ENCODE measurements around the gene KCTD7.
"Not testable (repeated sequence)": the region's sequence is repeated elsewhere in the genome, so short reads cannot be mapped to it uniquely, and the experiment has no call there.

The KCTD7 gene

DNA sequence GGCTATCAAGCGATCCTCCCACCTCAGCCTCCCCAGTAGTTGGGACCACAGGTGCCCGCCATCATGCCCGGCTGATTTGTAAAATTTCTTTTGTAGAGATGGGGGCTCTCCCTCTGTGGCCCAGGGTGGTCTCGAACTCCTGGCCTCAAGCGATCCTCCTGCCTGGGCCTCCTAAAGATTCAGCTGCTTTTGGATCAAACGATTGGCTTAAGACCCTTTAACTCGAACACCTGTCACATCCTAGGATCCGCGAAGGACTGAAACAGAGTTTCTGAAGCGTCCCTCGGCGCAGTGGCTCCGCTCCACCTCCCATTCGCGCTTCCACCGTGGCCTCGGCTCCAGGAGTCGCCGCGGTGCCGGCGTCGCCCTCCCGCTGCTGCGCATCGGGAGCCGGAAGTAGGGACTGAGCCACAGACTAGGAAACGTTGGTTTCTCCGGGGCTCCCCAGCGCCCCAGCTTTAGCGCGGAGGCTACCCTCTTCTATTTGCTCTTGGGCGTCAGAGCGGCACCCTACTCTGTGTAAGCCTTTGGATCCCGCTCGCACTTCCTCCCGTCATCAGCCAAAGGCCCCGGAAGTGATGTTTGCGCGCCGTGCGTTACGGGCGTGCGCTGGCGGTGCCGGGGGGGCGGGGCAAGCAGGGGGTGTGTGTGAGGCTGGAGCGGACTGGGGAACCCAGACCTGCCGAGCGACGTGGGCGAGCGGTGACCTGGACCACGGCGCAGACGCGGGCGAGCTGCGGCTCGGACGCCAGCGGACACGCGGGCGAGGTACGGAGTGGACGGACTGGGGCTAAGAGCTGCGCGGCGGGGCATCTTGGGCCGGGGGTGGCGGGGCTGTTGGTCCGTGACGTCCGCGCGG is 53.0 kb downstream of the KCTD7 start:
- H3K27ac ChIP-seq (ENCODE audit: insufficient read depth, low read length, poor library complexity, severe bottlenecking): peak overlapping the region; percentile 91
- H3K27me3 ChIP-seq (replicated peaks; ENCODE audit: control insufficient read depth, insufficient read depth, low read length, poor library complexity, severe bottlenecking): no peaks in the 10 kb centered on the region
- peak overlapping the region; percentile 83 for H3K4me3 ChIP-seq (ENCODE audit: insufficient read depth, low read depth, low read length, poor library complexity, severe bottlenecking)
- peak; percentile 90 to 96 (median 91) for DNase-seq
- H3K36me3 ChIP-seq (ENCODE audit: control insufficient read depth, insufficient read depth, low read length): no peaks in the 10 kb centered on the region
- no peaks in the 10 kb centered on the region for H3K9me3 ChIP-seq (ENCODE audit: control insufficient read depth, low read length)
- H3K4me1 ChIP-seq (ENCODE audit: control insufficient read depth, insufficient read depth, low read length, poor library complexity, severe bottlenecking): peaks cover 9% of the 10 kb centered on the region

GRCh38 chr7:66682350-66683093 is 53.8 kb downstream of the KCTD7 start:
- H3K27me3 ChIP-seq (replicated peaks; ENCODE audit: control insufficient read depth, insufficient read depth, low read length, poor library complexity, severe bottlenecking): no peaks in the 10 kb centered on the region
- H3K27ac ChIP-seq (ENCODE audit: insufficient read depth, low read length, poor library complexity, severe bottlenecking): peak overlapping the region; percentile 91
- H3K36me3 ChIP-seq (ENCODE audit: control insufficient read depth, insufficient read depth, low read length): no peaks in the 10 kb centered on the region
- peak overlapping the region; percentile 83 for H3K4me3 ChIP-seq (ENCODE audit: insufficient read depth, low read depth, low read length, poor library complexity, severe bottlenecking)
- H3K4me1 ChIP-seq (ENCODE audit: control insufficient read depth, insufficient read depth, low read length, poor library complexity, severe bottlenecking): peaks cover 9% of the 10 kb centered on the region
- DNase-seq: no peak
- H3K9me3 ChIP-seq (ENCODE audit: control insufficient read depth, low read length): no peaks in the 10 kb centered on the region

- not testable (repeated sequence) for H3K4me1 ChIP-seq (ENCODE audit: control insufficient read depth, insufficient read depth, low read length, poor library complexity, severe bottlenecking); H3K27ac ChIP-seq (ENCODE audit: insufficient read depth, low read length, poor library complexity, severe bottlenecking)
These were observed 54.6 kb downstream of the KCTD7 start for GRCh38 chr7:66683094-66683769.

DNA sequence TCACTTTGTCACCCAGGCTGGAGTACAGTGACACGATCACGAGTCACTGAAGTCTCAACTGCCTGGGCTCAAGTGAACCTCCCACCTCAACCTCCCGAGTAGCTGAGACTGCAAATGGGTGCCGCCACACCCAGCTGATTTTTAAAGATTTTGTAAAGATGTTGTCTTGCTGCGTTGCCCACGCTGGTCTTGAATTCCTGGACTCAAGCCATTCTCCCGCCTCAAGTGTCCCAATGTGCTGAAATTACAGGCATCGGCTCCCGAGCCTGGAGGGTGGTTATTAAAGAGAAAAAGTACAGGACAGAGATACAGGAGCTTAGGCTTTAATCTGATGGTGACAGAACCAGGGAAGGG is 55.1 kb downstream of the KCTD7 start:
- H3K27me3 ChIP-seq (replicated peaks; ENCODE audit: control insufficient read depth, insufficient read depth, low read length, poor library complexity, severe bottlenecking): no peaks in the 10 kb centered on the region
- no peak overlapping the region for H3K4me3 ChIP-seq (ENCODE audit: insufficient read depth, low read depth, low read length, poor library complexity, severe bottlenecking)
- peaks cover 3% of the 10 kb centered on the region for H3K9me3 ChIP-seq (ENCODE audit: control insufficient read depth, low read length)
- H3K4me1 ChIP-seq (ENCODE audit: control insufficient read depth, insufficient read depth, low read length, poor library complexity, severe bottlenecking): peaks cover 9% of the 10 kb centered on the region
- no peaks in the 10 kb centered on the region for H3K36me3 ChIP-seq (ENCODE audit: control insufficient read depth, insufficient read depth, low read length)
- no peak for DNase-seq
- no peak overlapping the region for H3K27ac ChIP-seq (ENCODE audit: insufficient read depth, low read length, poor library complexity, severe bottlenecking)

More at GRCh38 chr7:66683094-66683769, 54.6 kb downstream of the KCTD7 start:
- not testable (repeated sequence) for H3K36me3 ChIP-seq (ENCODE audit: control insufficient read depth, insufficient read depth, low read length); H3K27me3 ChIP-seq (replicated peaks; ENCODE audit: control insufficient read depth, insufficient read depth, low read length, poor library complexity, severe bottlenecking); DNase-seq; H3K9me3 ChIP-seq (ENCODE audit: control insufficient read depth, low read length)
- peak overlapping the region; percentile 83 for H3K4me3 ChIP-seq (ENCODE audit: insufficient read depth, low read depth, low read length, poor library complexity, severe bottlenecking)

DNA sequence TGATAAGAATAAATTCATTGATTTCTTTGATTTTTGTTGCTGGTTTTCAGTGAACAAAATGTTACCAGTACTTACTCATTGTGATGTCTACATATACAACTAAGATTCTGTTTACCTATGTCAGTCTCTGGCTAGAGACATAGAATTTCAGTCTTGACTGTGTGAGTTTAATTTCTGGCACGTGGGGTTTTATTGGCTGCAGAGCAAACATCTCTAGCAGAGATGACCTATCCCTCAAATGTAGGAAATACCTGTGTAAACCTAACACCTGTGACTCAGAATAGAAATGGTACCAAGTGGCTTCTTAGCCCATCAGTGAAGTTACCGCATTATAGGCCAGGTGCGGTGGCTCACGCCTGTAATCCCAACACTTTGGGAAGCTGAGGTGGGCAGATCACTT is 57.0 kb downstream of the KCTD7 start:
- H3K4me1 ChIP-seq (ENCODE audit: control insufficient read depth, insufficient read depth, low read length, poor library complexity, severe bottlenecking); H3K27me3 ChIP-seq (replicated peaks; ENCODE audit: control insufficient read depth, insufficient read depth, low read length, poor library complexity, severe bottlenecking); H3K36me3 ChIP-seq (ENCODE audit: control insufficient read depth, insufficient read depth, low read length); H3K4me3 ChIP-seq (ENCODE audit: insufficient read depth, low read depth, low read length, poor library complexity, severe bottlenecking); H3K9me3 ChIP-seq (ENCODE audit: control insufficient read depth, low read length); H3K27ac ChIP-seq (ENCODE audit: insufficient read depth, low read length, poor library complexity, severe bottlenecking); DNase-seq: not testable (repeated sequence)

- no peak for DNase-seq
- peaks cover 5% of the 10 kb centered on the region for H3K4me1 ChIP-seq (ENCODE audit: control insufficient read depth, insufficient read depth, low read length, poor library complexity, severe bottlenecking)
- H3K9me3 ChIP-seq (ENCODE audit: control insufficient read depth, low read length): peaks cover 3% of the 10 kb centered on the region
- H3K27me3 ChIP-seq (replicated peaks; ENCODE audit: control insufficient read depth, insufficient read depth, low read length, poor library complexity, severe bottlenecking): no peaks in the 10 kb centered on the region
- no peak overlapping the region for H3K27ac ChIP-seq (ENCODE audit: insufficient read depth, low read length, poor library complexity, severe bottlenecking)
- H3K4me3 ChIP-seq (ENCODE audit: insufficient read depth, low read depth, low read length, poor library complexity, severe bottlenecking): no peak overlapping the region
- H3K36me3 ChIP-seq (ENCODE audit: control insufficient read depth, insufficient read depth, low read length): no peaks in the 10 kb centered on the region
These were observed 58.5 kb downstream of the KCTD7 start for GRCh38 chr7:66687186-66687585.

GRCh38 chr7:66687672-66688071 is 59.0 kb downstream of the KCTD7 start:
- H3K27ac ChIP-seq (ENCODE audit: insufficient read depth, low read length, poor library complexity, severe bottlenecking); H3K36me3 ChIP-seq (ENCODE audit: control insufficient read depth, insufficient read depth, low read length); DNase-seq; H3K27me3 ChIP-seq (replicated peaks; ENCODE audit: control insufficient read depth, insufficient read depth, low read length, poor library complexity, severe bottlenecking); H3K9me3 ChIP-seq (ENCODE audit: control insufficient read depth, low read length); H3K4me3 ChIP-seq (ENCODE audit: insufficient read depth, low read depth, low read length, poor library complexity, severe bottlenecking); H3K4me1 ChIP-seq (ENCODE audit: control insufficient read depth, insufficient read depth, low read length, poor library complexity, severe bottlenecking): not testable (repeated sequence)

GRCh38 chr7:66689081-66689480 is 60.4 kb downstream of the KCTD7 start:
- peaks cover 3% of the 10 kb centered on the region for H3K9me3 ChIP-seq (ENCODE audit: control insufficient read depth, low read length)
- H3K36me3 ChIP-seq (ENCODE audit: control insufficient read depth, insufficient read depth, low read length): no peaks in the 10 kb centered on the region
- no peak overlapping the region for H3K27ac ChIP-seq (ENCODE audit: insufficient read depth, low read length, poor library complexity, severe bottlenecking)
- no peaks in the 10 kb centered on the region for H3K4me1 ChIP-seq (ENCODE audit: control insufficient read depth, insufficient read depth, low read length, poor library complexity, severe bottlenecking)
- DNase-seq: no peak
- H3K27me3 ChIP-seq (replicated peaks; ENCODE audit: control insufficient read depth, insufficient read depth, low read length, poor library complexity, severe bottlenecking): no peaks in the 10 kb centered on the region
- no peak overlapping the region for H3K4me3 ChIP-seq (ENCODE audit: insufficient read depth, low read depth, low read length, poor library complexity, severe bottlenecking)

DNA sequence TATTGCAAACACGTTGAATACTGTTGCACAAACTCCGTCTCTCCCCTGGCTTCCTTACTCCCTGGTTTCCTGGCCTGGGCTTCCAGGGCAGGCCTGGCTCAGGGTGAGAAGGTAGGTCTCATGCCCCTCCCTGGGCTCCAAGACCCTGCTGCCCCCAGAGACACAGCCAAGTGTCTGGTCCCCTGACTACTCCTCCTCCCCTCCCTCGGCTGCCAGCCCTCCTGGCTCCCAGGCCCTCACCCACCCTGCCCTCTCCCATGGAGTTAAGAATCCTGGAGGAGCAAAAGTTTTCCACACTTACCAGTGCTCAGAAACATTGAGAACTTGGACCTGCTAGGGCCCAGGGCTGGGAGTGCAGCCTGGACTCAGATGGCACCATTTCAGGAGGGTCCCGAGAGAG is 64.7 kb downstream of the KCTD7 start:
- Histone ChIP-seq H3K4me1 (ENCODE audit: control insufficient read depth, insufficient read depth, low read length, poor library complexity, severe bottlenecking) (no peaks in the 10 kb centered on the region), H3K36me3 (ENCODE audit: control insufficient read depth, insufficient read depth, low read length) (no peaks in the 10 kb centered on the region), H3K9me3 (ENCODE audit: control insufficient read depth, low read length) (no peaks in the 10 kb centered on the region), H3K27me3 (replicated peaks; ENCODE audit: control insufficient read depth, insufficient read depth, low read length, poor library complexity, severe bottlenecking) (no peaks in the 10 kb centered on the region), H3K4me3 (ENCODE audit: insufficient read depth, low read depth, low read length, poor library complexity, severe bottlenecking) (no peak overlapping the region), H3K27ac (ENCODE audit: insufficient read depth, low read length, poor library complexity, severe bottlenecking) (no peak overlapping the region)
- DNase-seq: no peak
